Measurements from ENCODE around the gene OR2T10.
"Not testable (repeated sequence)": the region's sequence is repeated elsewhere in the genome, so short reads cannot be mapped to it uniquely, and the experiment has no call there.

The OR2T10 gene

GRCh38 chr1:248597589-248597988, at the start of gene OR2T10:
Gene OR2T10, minus strand, starts transcription at chr1:248597700. Its CDS starts 3,932 bp downstream, at chr1:248593768.
- Mint-ChIP-seq H3K36me3 (ENCODE audit: low read depth) (no peaks in the 10 kb centered on the region), H3K27ac (no peak within 1 kb of the TSS), H3K27me3 (ENCODE audit: low read depth) (no peaks in the 10 kb centered on the region), H3K9me3 (no peaks in the 10 kb centered on the region), H3K4me1 (ENCODE audit: low read depth) (peaks cover 4% of the 10 kb centered on the region), H3K4me3 (no peak within 1 kb of the TSS)
- no peak for DNase-seq (ENCODE audit: low spot score)

- H3K36me3 Mint-ChIP-seq (ENCODE audit: low read depth); H3K27ac Mint-ChIP-seq; H3K4me3 Mint-ChIP-seq; H3K9me3 Mint-ChIP-seq; DNase-seq (ENCODE audit: low spot score); H3K4me1 Mint-ChIP-seq (ENCODE audit: low read depth); H3K27me3 Mint-ChIP-seq (ENCODE audit: low read depth): not testable (repeated sequence)
These were observed 47.7 kb upstream of the OR2T10 start, which contains the start of gene OR2T35 for GRCh38 chr1:248645178-248645577. Gene OR2T35, minus strand, starts transcription at chr1:248645278. Its CDS starts 6,020 bp downstream, at chr1:248639258.

GRCh38 chr1:248642971-248643651, 45.6 kb upstream of the OR2T10 start:
- H3K4me1 Mint-ChIP-seq (ENCODE audit: low read depth); DNase-seq (ENCODE audit: low spot score); H3K27ac Mint-ChIP-seq; H3K27me3 Mint-ChIP-seq (ENCODE audit: low read depth); H3K36me3 Mint-ChIP-seq (ENCODE audit: low read depth); H3K4me3 Mint-ChIP-seq; H3K9me3 Mint-ChIP-seq: not testable (repeated sequence)

- not testable (repeated sequence) for H3K4me3 Mint-ChIP-seq; H3K9me3 Mint-ChIP-seq; H3K36me3 Mint-ChIP-seq (ENCODE audit: low read depth); H3K4me1 Mint-ChIP-seq (ENCODE audit: low read depth); DNase-seq (ENCODE audit: low spot score); H3K27ac Mint-ChIP-seq; H3K27me3 Mint-ChIP-seq (ENCODE audit: low read depth)
These were observed 44.1 kb upstream of the OR2T10 start for GRCh38 chr1:248641583-248641982.

GRCh38 chr1:248640906-248641305, 43.4 kb upstream of the OR2T10 start:
- H3K27me3 Mint-ChIP-seq (ENCODE audit: low read depth); H3K9me3 Mint-ChIP-seq; H3K4me1 Mint-ChIP-seq (ENCODE audit: low read depth); H3K4me3 Mint-ChIP-seq; H3K27ac Mint-ChIP-seq; DNase-seq (ENCODE audit: low spot score); H3K36me3 Mint-ChIP-seq (ENCODE audit: low read depth): not testable (repeated sequence)

GRCh38 chr1:248639652-248640051, 42.2 kb upstream of the OR2T10 start:
- H3K27me3 Mint-ChIP-seq (ENCODE audit: low read depth); H3K9me3 Mint-ChIP-seq; H3K36me3 Mint-ChIP-seq (ENCODE audit: low read depth); H3K4me1 Mint-ChIP-seq (ENCODE audit: low read depth); H3K4me3 Mint-ChIP-seq; DNase-seq (ENCODE audit: low spot score); H3K27ac Mint-ChIP-seq: not testable (repeated sequence)

- not testable (repeated sequence) for H3K9me3 Mint-ChIP-seq, H3K27ac Mint-ChIP-seq
These were observed 39.1 kb upstream of the OR2T10 start for GRCh38 chr1:248636612-248637011.

GRCh38 chr1:248634991-248635390, 37.5 kb upstream of the OR2T10 start, which contains the start of gene OR2T11:
Gene OR2T11, minus strand, starts transcription at chr1:248635091. Its CDS starts 7,963 bp downstream, at chr1:248627128.
- H3K4me1 Mint-ChIP-seq (ENCODE audit: low read depth); DNase-seq (ENCODE audit: low spot score); H3K27ac Mint-ChIP-seq; H3K9me3 Mint-ChIP-seq; H3K36me3 Mint-ChIP-seq (ENCODE audit: low read depth); H3K27me3 Mint-ChIP-seq (ENCODE audit: low read depth); H3K4me3 Mint-ChIP-seq: not testable (repeated sequence)

More at GRCh38 chr1:248636612-248637011, 39.1 kb upstream of the OR2T10 start:
- not testable (repeated sequence) for DNase-seq (ENCODE audit: low spot score); H3K27me3 Mint-ChIP-seq (ENCODE audit: low read depth); H3K36me3 Mint-ChIP-seq (ENCODE audit: low read depth); H3K4me3 Mint-ChIP-seq; H3K4me1 Mint-ChIP-seq (ENCODE audit: low read depth)

GRCh38 chr1:248631354-248632008, 34.0 kb upstream of the OR2T10 start:
- Mint-ChIP-seq H3K27me3 (ENCODE audit: low read depth) (no peaks in the 10 kb centered on the region), H3K4me1 (ENCODE audit: low read depth) (no peaks in the 10 kb centered on the region), H3K4me3 (no peak overlapping the region), H3K36me3 (ENCODE audit: low read depth) (no peaks in the 10 kb centered on the region), H3K27ac (no peak overlapping the region), H3K9me3 (no peaks in the 10 kb centered on the region)
- DNase-seq (ENCODE audit: low spot score): no peak

- no peaks in the 10 kb centered on the region for H3K4me1 Mint-ChIP-seq (ENCODE audit: low read depth)
- no peak overlapping the region for H3K27ac Mint-ChIP-seq
- H3K9me3 Mint-ChIP-seq: no peaks in the 10 kb centered on the region
- DNase-seq (ENCODE audit: low spot score): no peak
- no peaks in the 10 kb centered on the region for H3K36me3 Mint-ChIP-seq (ENCODE audit: low read depth)
- H3K4me3 Mint-ChIP-seq: no peak overlapping the region
- H3K27me3 Mint-ChIP-seq (ENCODE audit: low read depth): no peaks in the 10 kb centered on the region
These were observed 33.1 kb upstream of the OR2T10 start for GRCh38 chr1:248630551-248630950.

GRCh38 chr1:248627971-248628844, 30.7 kb upstream of the OR2T10 start:
- Mint-ChIP-seq H3K27ac (no peak overlapping the region), H3K27me3 (ENCODE audit: low read depth) (no peaks in the 10 kb centered on the region), H3K4me3 (no peak overlapping the region), H3K9me3 (no peaks in the 10 kb centered on the region), H3K4me1 (ENCODE audit: low read depth) (no peaks in the 10 kb centered on the region), H3K36me3 (ENCODE audit: low read depth) (no peaks in the 10 kb centered on the region)
- DNase-seq (ENCODE audit: low spot score): no peak

GRCh38 chr1:248625971-248626370, 28.5 kb upstream of the OR2T10 start:
- no peak overlapping the region for H3K27ac Mint-ChIP-seq
- no peak for DNase-seq (ENCODE audit: low spot score)
- H3K4me1 Mint-ChIP-seq (ENCODE audit: low read depth): no peaks in the 10 kb centered on the region

GRCh38 chr1:248625166-248625565, 27.7 kb upstream of the OR2T10 start:
- Mint-ChIP-seq H3K4me1 (ENCODE audit: low read depth) (no peaks in the 10 kb centered on the region), H3K27ac (no peak overlapping the region), H3K9me3 (no peaks in the 10 kb centered on the region), H3K27me3 (ENCODE audit: low read depth) (no peaks in the 10 kb centered on the region), H3K4me3 (no peak overlapping the region), H3K36me3 (ENCODE audit: low read depth) (no peaks in the 10 kb centered on the region)
- no peak for DNase-seq (ENCODE audit: low spot score)

More at GRCh38 chr1:248625971-248626370, 28.5 kb upstream of the OR2T10 start:
- no peak overlapping the region for H3K4me3 Mint-ChIP-seq
- no peaks in the 10 kb centered on the region for H3K27me3 Mint-ChIP-seq (ENCODE audit: low read depth)
- no peaks in the 10 kb centered on the region for H3K9me3 Mint-ChIP-seq
- no peaks in the 10 kb centered on the region for H3K36me3 Mint-ChIP-seq (ENCODE audit: low read depth)

- Mint-ChIP-seq H3K4me1 (ENCODE audit: low read depth) (peaks cover 4% of the 10 kb centered on the region), H3K27me3 (ENCODE audit: low read depth) (no peaks in the 10 kb centered on the region), H3K4me3 (no peak overlapping the region), H3K36me3 (ENCODE audit: low read depth) (no peaks in the 10 kb centered on the region), H3K27ac (no peak overlapping the region), H3K9me3 (no peaks in the 10 kb centered on the region)
- DNase-seq (ENCODE audit: low spot score): no peak
These were observed 25.1 kb upstream of the OR2T10 start for GRCh38 chr1:248622570-248623001.

Measured in T-helper 2 cell treated with Interferon-gamma antibody and Interleukin-4, amounts not matched to agents 5 μg/mL and 100 μg/mL, for 36 hours (primary cell).